WTC11 (cell line): ENCODE data around the gene SERTAD1. TPM values are rescaled to one million over a fixed set of nuclear protein-coding genes. Genes with fewer than 3 reads are reported as not detected.

ENCODE experiments used
- ATAC-seq: fragments of 200-7000 bp; cut with Tn5 transposase; 2 replicates; pipeline ENCODE4 v1.10.0; 2021; ENCODE audit warnings: mild to moderate bottlenecking, moderate library complexity
- CTCF ChIA-PET: fragments of 300-600 bp; sonication (Branson Sonifier 250); formaldehyde crosslinking; loops from one replicate; lab custom pipeline; 2021; ENCODE audit warnings: antibody characterized with exemption; lab: Charles Lee
- POLR2A ChIA-PET: fragments of 350-600 bp; sonication (Branson Sonifier 250); formaldehyde crosslinking; loops from one replicate; lab custom pipeline; 2021; ENCODE audit warnings: antibody characterized with exemption; lab: Charles Lee
- DNase-seq: peaks from one replicate; pipeline ENCODE4 v3.0.0; 2021; ENCODE audit warnings: low spot score
- H3K27ac Mint-ChIP-seq: 2 replicates; pipeline ENCODE4 v1.8.0; 2021; ENCODE audit warnings: mixed read lengths
- H3K27me3 Mint-ChIP-seq: 2 replicates; pipeline ENCODE4 v1.8.0; 2021; ENCODE audit warnings: low read depth, mild to moderate bottlenecking, moderate library complexity, mixed read lengths
- H3K36me3 Mint-ChIP-seq: 2 replicates; pipeline ENCODE4 v1.8.0; 2021; ENCODE audit warnings: mixed read lengths
- H3K4me1 Mint-ChIP-seq: 2 replicates; pipeline ENCODE4 v1.8.0; 2022; ENCODE audit warnings: mixed read lengths
- H3K4me3 Mint-ChIP-seq: 2 replicates; pipeline ENCODE4 v1.8.0; 2021; ENCODE audit warnings: mild to moderate bottlenecking, moderate library complexity, mixed read lengths
- H3K9me3 Mint-ChIP-seq: 2 replicates; pipeline ENCODE4 v1.8.0; 2021; ENCODE audit warnings: mixed read lengths
- CREB1 ChIP-seq: sonication (generic); formaldehyde crosslinking; IDR thresholded peaks from 2 replicates; pipeline ENCODE4 v1.8.0; 2023; ENCODE audit warnings: mild to moderate bottlenecking, missing genetic modification reagents
- CREM ChIP-seq: sonication (generic); formaldehyde crosslinking; IDR thresholded peaks from 2 replicates; pipeline ENCODE4 v1.8.1; 2022; ENCODE audit warnings: mild to moderate bottlenecking, missing genetic modification reagents, moderate library complexity
- ELF4 ChIP-seq: sonication (generic); formaldehyde crosslinking; IDR thresholded peaks from 2 replicates; pipeline ENCODE4 v1.8.1; 2022; ENCODE audit warnings: low read depth, mild to moderate bottlenecking, moderate library complexity, missing genetic modification reagents
- ESRRA ChIP-seq: sonication (generic); formaldehyde crosslinking; IDR thresholded peaks from 2 replicates; pipeline ENCODE4 v1.8.1; 2022; ENCODE audit warnings: mild to moderate bottlenecking, missing genetic modification reagents, borderline replicate concordance
- GRHL2 ChIP-seq: fragments of 250-450 bp; sonication (Bioruptor Pico); IDR thresholded peaks from 2 replicates; pipeline ENCODE4 v1.8.0; 2022; ENCODE audit warnings: mild to moderate bottlenecking, moderate library complexity; ENCODE audit not compliant: insufficient replicate concordance, severe bottlenecking
- GTF2I ChIP-seq: fragments of 250-450 bp; sonication (Bioruptor Pico); conservative IDR thresholded peaks from 2 replicates; pipeline ENCODE4 v1.4.0; 2021; ENCODE audit warnings: mild to moderate bottlenecking
- IRF2 ChIP-seq: sonication (generic); formaldehyde crosslinking; IDR thresholded peaks from 2 replicates; pipeline ENCODE4 v1.8.0; 2022; ENCODE audit warnings: low read depth, missing genetic modification reagents, borderline replicate concordance
- JUN ChIP-seq: sonication (generic); formaldehyde crosslinking; IDR thresholded peaks from 2 replicates; pipeline ENCODE4 v1.8.0; 2023; ENCODE audit warnings: mild to moderate bottlenecking, missing genetic modification reagents
- SMAD4 ChIP-seq: sonication (generic); formaldehyde crosslinking; IDR thresholded peaks from 2 replicates; pipeline ENCODE4 v1.8.0; 2022; ENCODE audit warnings: mild to moderate bottlenecking, missing genetic modification reagents
- SOX15 ChIP-seq: fragments of 250-450 bp; sonication (Bioruptor Pico); IDR thresholded peaks from 2 replicates; pipeline ENCODE4 v1.9.0; 2021; ENCODE audit warnings: mild to moderate bottlenecking
- SP1 ChIP-seq: sonication (generic); formaldehyde crosslinking; conservative IDR thresholded peaks from 2 replicates; pipeline ENCODE4 v1.8.1; 2022; ENCODE audit warnings: missing genetic modification reagents
- TEAD4 ChIP-seq: sonication (generic); formaldehyde crosslinking; IDR thresholded peaks from 2 replicates; pipeline ENCODE4 v1.8.0; 2022; ENCODE audit warnings: mild to moderate bottlenecking, missing genetic modification reagents
- ZNF219 ChIP-seq: sonication (generic); formaldehyde crosslinking; IDR thresholded peaks from 2 replicates; pipeline ENCODE4 v1.8.0; 2023; ENCODE audit warnings: missing genetic modification reagents, mild to moderate bottlenecking, borderline replicate concordance
- ZNF232 ChIP-seq: sonication (generic); formaldehyde crosslinking; IDR thresholded peaks from 2 replicates; pipeline ENCODE4 v1.8.0; 2022; ENCODE audit warnings: mild to moderate bottlenecking, missing genetic modification reagents
- ZNF671 ChIP-seq: fragments of 250-450 bp; sonication (Bioruptor Pico); IDR thresholded peaks from 2 replicates; pipeline ENCODE4 v1.8.0; 2021; ENCODE audit warnings: mild to moderate bottlenecking
- total RNA-seq: library from RNA; stranded (reverse); gene quantifications from 3 replicates; pipeline ENCODE4 v1.2.3, GENCODE V29; 2021
- TF ChIP-seq, protein P1 (sequence below): sonication (generic); formaldehyde crosslinking; IDR thresholded peaks from 2 replicates; pipeline ENCODE4 v1.8.1; 2023; ENCODE audit warnings: mild to moderate bottlenecking, missing genetic modification reagents, moderate library complexity
- TF ChIP-seq, protein P2 (sequence below): sonication (generic); formaldehyde crosslinking; IDR thresholded peaks from 2 replicates; pipeline ENCODE4 v1.8.0; 2022; ENCODE audit warnings: mild to moderate bottlenecking, missing genetic modification reagents
- TF ChIP-seq, protein P3 (sequence below): fragments of 250-450 bp; sonication (Bioruptor Pico); IDR thresholded peaks from 2 replicates; pipeline ENCODE4 v1.9.0; 2021; ENCODE audit warnings: mild to moderate bottlenecking
- TF ChIP-seq, protein P4 (sequence below): fragments of 250-450 bp; sonication (Bioruptor Pico); IDR thresholded peaks from 2 replicates; pipeline ENCODE4 v1.8.0; 2021; ENCODE audit warnings: mild to moderate bottlenecking
- TF ChIP-seq, protein P5 (sequence below): fragments of 250-450 bp; sonication (Bioruptor Pico); IDR thresholded peaks from 2 replicates; pipeline ENCODE4 v1.9.0; 2021; ENCODE audit warnings: mild to moderate bottlenecking, borderline replicate concordance

Gene SERTAD1
- total RNA-seq, 1 experiment from 2014 or later, result 6.8 TPM

DNA sequence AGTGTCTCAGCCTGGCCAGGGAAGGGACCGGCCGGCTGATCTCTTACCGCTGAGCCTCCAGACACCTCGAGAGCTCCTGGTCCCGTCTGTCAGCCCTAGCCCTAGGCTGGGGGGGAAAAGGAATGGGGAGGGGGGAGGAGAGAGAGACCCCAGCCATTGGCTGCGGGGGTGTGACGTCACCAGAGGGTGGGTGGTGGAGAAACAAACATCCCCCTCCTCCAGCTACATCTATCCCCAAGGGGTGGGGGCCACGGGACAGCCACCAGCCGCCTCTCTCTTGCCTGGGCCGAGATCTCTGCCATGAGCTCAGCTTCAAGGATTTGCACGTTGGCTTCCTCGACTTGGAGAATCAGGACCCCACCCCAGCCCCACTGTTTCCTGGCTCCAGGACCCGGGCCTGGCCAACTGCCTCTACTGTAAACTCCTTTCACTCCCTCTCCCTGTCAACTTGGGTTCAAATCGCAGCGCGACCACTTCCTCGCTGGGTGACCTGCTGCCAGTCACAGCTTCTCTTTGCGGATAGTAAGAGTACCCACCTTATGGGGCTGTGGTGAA, 12.4 kb downstream of the SERTAD1 start, which contains the start of gene PRX:
Gene PRX (minus strand): TSS at position 88 of the 555 bp plus-strand sequence. CDS start 5,446 bp downstream, outside the sequence.
- ATAC-seq, result peak; percentile 71
- peaks cover 43% of the 10 kb centered on the region for H3K4me1 Mint-ChIP-seq
- TF ChIP-seq, protein P1, sequence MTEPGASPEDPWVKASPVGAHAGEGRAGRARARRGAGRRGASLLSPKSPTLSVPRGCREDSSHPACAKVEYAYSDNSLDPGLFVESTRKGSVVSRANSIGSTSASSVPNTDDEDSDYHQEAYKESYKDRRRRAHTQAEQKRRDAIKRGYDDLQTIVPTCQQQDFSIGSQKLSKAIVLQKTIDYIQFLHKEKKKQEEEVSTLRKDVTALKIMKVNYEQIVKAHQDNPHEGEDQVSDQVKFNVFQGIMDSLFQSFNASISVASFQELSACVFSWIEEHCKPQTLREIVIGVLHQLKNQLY (CRISPR knock-in tag), result no peak
- TF ChIP-seq SP1 (CRISPR knock-in tag), result 0 out of 2 replicates have a peak, but pooled peaks have one; percentile 27
- TF ChIP-seq, all 79 proteins: peak for 1
- POLR2A ChIA-PET, result interaction anchor here (0.6 to 2.2 kb wide), 6 partner anchors 10 to 147 kb away, joined by 3 to 11 read pairs (median 7); partner anchors contain the start of gene SERTAD1
- DNase-seq, result peak; percentile 88
- Mint-ChIP-seq H3K4me3 (peak within 1 kb of the TSS; percentile 62), H3K9me3 (no peaks in the 10 kb centered on the region), H3K27ac (peak within 1 kb of the TSS; percentile 95), H3K36me3 (no peaks in the 10 kb centered on the region), H3K27me3 (no peaks in the 10 kb centered on the region)
- CTCF ChIA-PET, result interaction anchor here (0.6 to 2.2 kb wide), 10 partner anchors 7 to 190 kb away, joined by 3 to 9 read pairs (median 4); partner anchors contain the start of gene SERTAD3

DNA sequence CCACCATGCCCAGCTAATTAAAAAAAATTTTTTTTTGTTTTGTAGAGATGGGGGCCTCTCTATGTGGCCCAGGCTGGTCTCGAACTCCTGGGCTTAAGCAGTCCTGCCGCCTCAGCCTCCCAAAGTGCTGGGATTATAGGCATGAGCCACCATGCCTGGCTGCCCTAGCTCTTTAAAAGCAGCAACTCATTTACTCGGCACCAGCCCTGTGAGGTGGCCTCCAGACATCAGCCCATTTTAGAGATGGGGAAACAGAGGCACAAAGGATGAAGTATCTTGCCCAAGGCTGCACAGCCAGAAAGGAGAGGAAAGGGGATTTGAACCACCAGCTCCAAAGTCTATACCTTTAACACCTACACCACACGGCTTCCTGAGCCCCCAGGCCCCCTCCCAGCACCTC, 12.9 kb downstream of the SERTAD1 start:
- POLR2A ChIA-PET, result interaction anchor here (0.6 to 2.2 kb wide), 6 partner anchors 9 to 146 kb away, joined by 3 to 11 read pairs (median 7); partner anchors contain the start of gene SERTAD1
- Mint-ChIP-seq H3K27ac (peak overlapping the region; percentile 49; the same call in 1 of the 2 replicates), H3K9me3 (no peaks in the 10 kb centered on the region)
- CTCF ChIA-PET, result interaction anchor here (0.5 to 2.2 kb wide), 11 partner anchors 8 to 222 kb away, joined by 3 to 9 read pairs (median 4); partner anchors contain the start of gene SERTAD3
- TF ChIP-seq GRHL2 (CRISPR knock-in tag) (no peak), ELF4 (CRISPR knock-in tag) (no peak), GTF2I (CRISPR knock-in tag) (peak; percentile 83), TEAD4 (no peak)
- TF ChIP-seq, protein P2, sequence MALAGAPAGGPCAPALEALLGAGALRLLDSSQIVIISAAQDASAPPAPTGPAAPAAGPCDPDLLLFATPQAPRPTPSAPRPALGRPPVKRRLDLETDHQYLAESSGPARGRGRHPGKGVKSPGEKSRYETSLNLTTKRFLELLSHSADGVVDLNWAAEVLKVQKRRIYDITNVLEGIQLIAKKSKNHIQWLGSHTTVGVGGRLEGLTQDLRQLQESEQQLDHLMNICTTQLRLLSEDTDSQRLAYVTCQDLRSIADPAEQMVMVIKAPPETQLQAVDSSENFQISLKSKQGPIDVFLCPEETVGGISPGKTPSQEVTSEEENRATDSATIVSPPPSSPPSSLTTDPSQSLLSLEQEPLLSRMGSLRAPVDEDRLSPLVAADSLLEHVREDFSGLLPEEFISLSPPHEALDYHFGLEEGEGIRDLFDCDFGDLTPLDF, result no peak
- TF ChIP-seq, all 79 proteins: peak for 1
- ATAC-seq (no peak), DNase-seq (no peak)
- no peaks in the 10 kb centered on the region for H3K27me3 Mint-ChIP-seq
- H3K4me1 Mint-ChIP-seq, result peaks cover 43% of the 10 kb centered on the region
- no peaks in the 10 kb centered on the region for H3K36me3 Mint-ChIP-seq
- peak overlapping the region; percentile 62 for H3K4me3 Mint-ChIP-seq

DNA sequence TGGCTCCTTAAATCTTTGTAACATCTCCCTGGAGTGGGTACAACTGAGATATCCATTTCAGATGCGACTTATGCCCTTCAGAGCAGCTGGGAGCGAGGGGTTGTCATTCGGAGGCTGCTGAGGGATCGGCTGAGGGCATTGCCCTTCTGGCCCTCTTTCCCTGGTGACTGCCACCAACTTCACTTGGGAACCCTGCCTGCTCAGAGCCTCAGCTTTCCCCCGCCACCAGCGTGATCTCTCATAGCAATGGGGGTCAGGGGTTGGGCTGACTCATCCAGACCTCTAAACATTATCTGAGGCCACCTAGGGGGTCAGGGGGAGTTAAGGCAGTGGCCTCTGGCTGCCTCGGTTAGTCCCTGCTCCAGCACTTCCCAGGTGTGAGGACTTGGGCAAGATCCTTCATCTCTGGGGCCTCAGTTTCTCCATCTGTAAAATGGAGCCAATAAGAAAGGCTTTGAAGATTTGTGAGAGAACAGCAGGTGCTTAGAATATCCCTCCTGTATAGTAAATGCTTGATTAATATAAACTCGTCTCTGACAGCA, 13.8 kb downstream of the SERTAD1 start:
- Mint-ChIP-seq H3K27ac (peak overlapping the region; percentile 85), H3K27me3 (no peaks in the 10 kb centered on the region), H3K36me3 (no peaks in the 10 kb centered on the region), H3K4me1 (peaks cover 39% of the 10 kb centered on the region), H3K9me3 (no peaks in the 10 kb centered on the region), H3K4me3 (no peak overlapping the region)
- TF ChIP-seq, protein P3, sequence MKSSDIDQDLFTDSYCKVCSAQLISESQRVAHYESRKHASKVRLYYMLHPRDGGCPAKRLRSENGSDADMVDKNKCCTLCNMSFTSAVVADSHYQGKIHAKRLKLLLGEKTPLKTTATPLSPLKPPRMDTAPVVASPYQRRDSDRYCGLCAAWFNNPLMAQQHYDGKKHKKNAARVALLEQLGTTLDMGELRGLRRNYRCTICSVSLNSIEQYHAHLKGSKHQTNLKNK, result no peak
- TF ChIP-seq, protein P4, sequence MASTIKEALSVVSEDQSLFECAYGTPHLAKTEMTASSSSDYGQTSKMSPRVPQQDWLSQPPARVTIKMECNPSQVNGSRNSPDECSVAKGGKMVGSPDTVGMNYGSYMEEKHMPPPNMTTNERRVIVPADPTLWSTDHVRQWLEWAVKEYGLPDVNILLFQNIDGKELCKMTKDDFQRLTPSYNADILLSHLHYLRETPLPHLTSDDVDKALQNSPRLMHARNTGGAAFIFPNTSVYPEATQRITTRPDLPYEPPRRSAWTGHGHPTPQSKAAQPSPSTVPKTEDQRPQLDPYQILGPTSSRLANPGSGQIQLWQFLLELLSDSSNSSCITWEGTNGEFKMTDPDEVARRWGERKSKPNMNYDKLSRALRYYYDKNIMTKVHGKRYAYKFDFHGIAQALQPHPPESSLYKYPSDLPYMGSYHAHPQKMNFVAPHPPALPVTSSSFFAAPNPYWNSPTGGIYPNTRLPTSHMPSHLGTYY, result no peak
- TF ChIP-seq CREM (CRISPR knock-in tag), result no peak
- TF ChIP-seq SOX15 (CRISPR knock-in tag), result no peak
- no peak for TF ChIP-seq JUN (CRISPR knock-in tag)
- no peak for TF ChIP-seq CREB1 (CRISPR knock-in tag)
- TF ChIP-seq IRF2 (CRISPR knock-in tag), result no peak
- TF ChIP-seq ZNF232 (CRISPR knock-in tag), result no peak
- no peak for TF ChIP-seq ZNF219 (CRISPR knock-in tag)
- no peak for TF ChIP-seq GRHL2 (CRISPR knock-in tag)
- TF ChIP-seq ZNF671 (CRISPR knock-in tag), result no peak
- no peak for TF ChIP-seq ESRRA
- TF ChIP-seq, protein P5, sequence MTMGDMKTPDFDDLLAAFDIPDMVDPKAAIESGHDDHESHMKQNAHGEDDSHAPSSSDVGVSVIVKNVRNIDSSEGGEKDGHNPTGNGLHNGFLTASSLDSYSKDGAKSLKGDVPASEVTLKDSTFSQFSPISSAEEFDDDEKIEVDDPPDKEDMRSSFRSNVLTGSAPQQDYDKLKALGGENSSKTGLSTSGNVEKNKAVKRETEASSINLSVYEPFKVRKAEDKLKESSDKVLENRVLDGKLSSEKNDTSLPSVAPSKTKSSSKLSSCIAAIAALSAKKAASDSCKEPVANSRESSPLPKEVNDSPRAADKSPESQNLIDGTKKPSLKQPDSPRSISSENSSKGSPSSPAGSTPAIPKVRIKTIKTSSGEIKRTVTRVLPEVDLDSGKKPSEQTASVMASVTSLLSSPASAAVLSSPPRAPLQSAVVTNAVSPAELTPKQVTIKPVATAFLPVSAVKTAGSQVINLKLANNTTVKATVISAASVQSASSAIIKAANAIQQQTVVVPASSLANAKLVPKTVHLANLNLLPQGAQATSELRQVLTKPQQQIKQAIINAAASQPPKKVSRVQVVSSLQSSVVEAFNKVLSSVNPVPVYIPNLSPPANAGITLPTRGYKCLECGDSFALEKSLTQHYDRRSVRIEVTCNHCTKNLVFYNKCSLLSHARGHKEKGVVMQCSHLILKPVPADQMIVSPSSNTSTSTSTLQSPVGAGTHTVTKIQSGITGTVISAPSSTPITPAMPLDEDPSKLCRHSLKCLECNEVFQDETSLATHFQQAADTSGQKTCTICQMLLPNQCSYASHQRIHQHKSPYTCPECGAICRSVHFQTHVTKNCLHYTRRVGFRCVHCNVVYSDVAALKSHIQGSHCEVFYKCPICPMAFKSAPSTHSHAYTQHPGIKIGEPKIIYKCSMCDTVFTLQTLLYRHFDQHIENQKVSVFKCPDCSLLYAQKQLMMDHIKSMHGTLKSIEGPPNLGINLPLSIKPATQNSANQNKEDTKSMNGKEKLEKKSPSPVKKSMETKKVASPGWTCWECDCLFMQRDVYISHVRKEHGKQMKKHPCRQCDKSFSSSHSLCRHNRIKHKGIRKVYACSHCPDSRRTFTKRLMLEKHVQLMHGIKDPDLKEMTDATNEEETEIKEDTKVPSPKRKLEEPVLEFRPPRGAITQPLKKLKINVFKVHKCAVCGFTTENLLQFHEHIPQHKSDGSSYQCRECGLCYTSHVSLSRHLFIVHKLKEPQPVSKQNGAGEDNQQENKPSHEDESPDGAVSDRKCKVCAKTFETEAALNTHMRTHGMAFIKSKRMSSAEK, result no peak
- no peak for TF ChIP-seq SMAD4 (CRISPR knock-in tag)
- DNase-seq (no peak), ATAC-seq (no peak)
- ChIA-PET POLR2A (interaction anchor here (1.5 kb wide), 1 partner anchor 31 kb away, joined by 4 read pairs; no protein-coding TSS in a partner anchor), CTCF (interaction anchor here (1.1 to 2.2 kb wide), 3 partner anchors 9 to 223 kb away, joined by 4 to 9 read pairs (median 8); no protein-coding TSS in a partner anchor)
